ENCODE results near the gene LGMN. TPM values are rescaled to one million over a fixed set of nuclear protein-coding genes. Genes with fewer than 3 reads are reported as not detected.
A peak's percentile ranks its signal among the peaks of the same experiment; 100 is the strongest.
"Not testable (repeated sequence)": the region's sequence is repeated elsewhere in the genome, so short reads cannot be mapped to it uniquely, and the experiment has no call there.

The LGMN gene
- total and polyA plus RNA-seq, 2 donors (not counting 1 experiment from before 2014, with no cell fraction given), result 22.6 to 61.0 TPM

DNA sequence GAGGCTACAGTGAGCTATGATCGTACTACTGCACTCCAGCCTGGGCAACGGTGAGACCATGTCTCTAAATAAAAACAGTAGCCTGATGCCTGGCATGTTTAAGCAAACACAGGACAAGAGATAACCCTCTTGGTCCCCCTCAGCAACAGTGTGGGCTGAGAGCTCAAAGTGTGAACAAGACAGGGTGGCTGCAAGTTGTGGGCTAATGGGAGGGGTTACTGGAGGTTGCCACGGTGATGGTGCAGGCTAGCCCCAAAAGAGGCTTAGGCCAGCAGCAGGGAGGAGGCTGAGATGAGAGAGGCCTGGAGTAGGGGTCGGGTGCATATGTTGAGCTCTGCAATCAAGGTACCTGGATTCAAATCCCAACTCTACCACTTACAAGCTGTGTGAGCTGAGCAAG lies 3.4 kb upstream of the LGMN start:
- TF ChIP-seq, protein P1, sequence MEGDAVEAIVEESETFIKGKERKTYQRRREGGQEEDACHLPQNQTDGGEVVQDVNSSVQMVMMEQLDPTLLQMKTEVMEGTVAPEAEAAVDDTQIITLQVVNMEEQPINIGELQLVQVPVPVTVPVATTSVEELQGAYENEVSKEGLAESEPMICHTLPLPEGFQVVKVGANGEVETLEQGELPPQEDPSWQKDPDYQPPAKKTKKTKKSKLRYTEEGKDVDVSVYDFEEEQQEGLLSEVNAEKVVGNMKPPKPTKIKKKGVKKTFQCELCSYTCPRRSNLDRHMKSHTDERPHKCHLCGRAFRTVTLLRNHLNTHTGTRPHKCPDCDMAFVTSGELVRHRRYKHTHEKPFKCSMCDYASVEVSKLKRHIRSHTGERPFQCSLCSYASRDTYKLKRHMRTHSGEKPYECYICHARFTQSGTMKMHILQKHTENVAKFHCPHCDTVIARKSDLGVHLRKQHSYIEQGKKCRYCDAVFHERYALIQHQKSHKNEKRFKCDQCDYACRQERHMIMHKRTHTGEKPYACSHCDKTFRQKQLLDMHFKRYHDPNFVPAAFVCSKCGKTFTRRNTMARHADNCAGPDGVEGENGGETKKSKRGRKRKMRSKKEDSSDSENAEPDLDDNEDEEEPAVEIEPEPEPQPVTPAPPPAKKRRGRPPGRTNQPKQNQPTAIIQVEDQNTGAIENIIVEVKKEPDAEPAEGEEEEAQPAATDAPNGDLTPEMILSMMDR (conservative IDR thresholded peaks at IDR 0.05 in 1 of 2, IDR thresholded peaks at IDR 0.05 in 1 of 2; ENCODE audit: low read depth in 1 of 2, low read length in 2 of 2), result no peak
- TF ChIP-seq EZH2 (IDR thresholded peaks at IDR 0.05; ENCODE audit: low read length, missing control alignments), result no peak

DNA sequence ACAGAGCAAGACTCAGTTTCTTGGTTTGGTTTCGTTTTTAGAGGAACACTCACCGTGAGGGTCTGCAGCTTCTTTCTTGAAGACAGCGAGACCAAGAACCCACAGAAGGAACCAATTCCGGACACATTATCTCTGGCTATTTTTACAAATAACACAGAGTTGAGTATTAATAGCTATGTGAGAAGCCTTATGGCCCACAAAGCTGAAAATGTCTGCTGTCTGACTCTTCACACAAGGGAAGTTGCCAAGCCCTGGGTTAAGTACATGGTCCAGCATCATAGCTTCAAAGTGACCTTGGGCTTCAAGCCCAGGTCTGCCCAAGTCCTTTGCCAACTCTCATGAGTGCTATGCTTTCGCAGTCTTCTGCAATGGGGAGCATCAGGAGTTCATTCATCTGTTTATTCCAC lies 2.6 kb upstream of the LGMN start:
- Histone ChIP-seq H3K4me3 (replicated peaks in 1 of 4; ENCODE audit: control extremely low read depth in 1 of 4, insufficient read depth in 1 of 4, low read depth in 3 of 4, low read length in 4 of 4) (no peak overlapping the region), H3K4me1 (ENCODE audit: control insufficient read depth, extremely low read depth, insufficient read depth, low read length) (no peaks in the 10 kb centered on the region), H3K27me3 (ENCODE audit: control insufficient read depth, insufficient read depth, low read length) (peaks cover 5% of the 10 kb centered on the region), H3K36me3 (ENCODE audit: control insufficient read depth, insufficient read depth, low read length) (no peaks in the 10 kb centered on the region), H4K20me1 (ENCODE audit: control insufficient read depth, extremely low read depth, insufficient read depth, low read length) (no peaks in the 10 kb centered on the region), H3K27ac (ENCODE audit: insufficient read depth, low read length) (no peak overlapping the region), H3K9ac (ENCODE audit: insufficient read depth, low read length) (no peak overlapping the region), H3K9me3 (ENCODE audit: control insufficient read depth, insufficient read depth, low read depth, low read length) (no peaks in the 10 kb centered on the region), H2AFZ (ENCODE audit: low read length) (no peak overlapping the region), H3K4me2 (ENCODE audit: extremely low read depth, insufficient read depth, low read length) (no peak overlapping the region), H3K79me2 (ENCODE audit: control insufficient read depth, insufficient read depth, low read length) (no peaks in the 10 kb centered on the region)
- peak in 1 of 2 donors; percentile 14 for DNase-seq (ENCODE audit: low read depth in 2 of 2)
- TF ChIP-seq, protein P1 (conservative IDR thresholded peaks at IDR 0.05 in 1 of 2, IDR thresholded peaks at IDR 0.05 in 1 of 2; ENCODE audit: low read depth in 1 of 2, low read length in 2 of 2), result no peak

More for the DNA sequence above, 3.4 kb upstream of the LGMN start:
- Histone ChIP-seq H3K4me1 (ENCODE audit: control insufficient read depth, extremely low read depth, insufficient read depth, low read length) (no peaks in the 10 kb centered on the region), H3K4me2 (ENCODE audit: extremely low read depth, insufficient read depth, low read length) (no peak overlapping the region), H3K79me2 (ENCODE audit: control insufficient read depth, insufficient read depth, low read length) (no peaks in the 10 kb centered on the region), H3K4me3 (replicated peaks in 1 of 4; ENCODE audit: control extremely low read depth in 1 of 4, insufficient read depth in 1 of 4, low read depth in 3 of 4, low read length in 4 of 4) (no peak overlapping the region), H4K20me1 (ENCODE audit: control insufficient read depth, extremely low read depth, insufficient read depth, low read length) (no peaks in the 10 kb centered on the region), H3K36me3 (ENCODE audit: control insufficient read depth, insufficient read depth, low read length) (no peaks in the 10 kb centered on the region), H3K9ac (ENCODE audit: insufficient read depth, low read length) (no peak overlapping the region), H3K9me3 (ENCODE audit: control insufficient read depth, insufficient read depth, low read depth, low read length) (no peaks in the 10 kb centered on the region), H3K27ac (ENCODE audit: insufficient read depth, low read length) (no peak overlapping the region), H3K27me3 (ENCODE audit: control insufficient read depth, insufficient read depth, low read length) (peaks cover 5% of the 10 kb centered on the region), H2AFZ (ENCODE audit: low read length) (no peak overlapping the region)
- DNase-seq (ENCODE audit: low read depth in 2 of 2), result no peak

DNA sequence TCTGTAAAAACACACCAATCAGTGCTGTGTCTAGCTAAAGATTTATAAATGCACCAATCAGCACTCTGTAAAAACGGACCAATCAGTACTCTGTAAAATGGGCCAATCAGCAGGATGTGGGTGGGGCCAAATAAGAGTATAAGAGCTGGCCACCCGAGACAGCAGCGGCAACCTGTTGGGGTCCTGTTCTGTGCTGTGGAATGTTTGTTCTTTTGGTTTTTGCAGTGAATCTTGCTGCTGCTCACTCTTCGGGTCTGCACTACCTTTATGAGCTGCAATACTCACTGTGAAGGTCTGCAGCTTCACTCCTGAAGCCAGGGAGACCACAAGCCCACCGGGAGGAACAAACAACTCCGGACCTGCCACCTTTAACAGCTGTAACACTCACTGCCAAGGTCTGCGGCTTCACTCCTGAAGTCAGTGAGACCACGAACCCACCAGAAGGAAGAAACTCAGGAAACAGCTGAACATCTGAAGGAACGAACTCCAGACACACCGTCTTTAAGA lies 1.8 kb upstream of the LGMN start:
- not testable (repeated sequence) for H4K20me1 ChIP-seq (ENCODE audit: control insufficient read depth, extremely low read depth, insufficient read depth, low read length); H3K4me1 ChIP-seq (ENCODE audit: control insufficient read depth, extremely low read depth, insufficient read depth, low read length); H3K9me3 ChIP-seq (ENCODE audit: control insufficient read depth, insufficient read depth, low read depth, low read length); DNase-seq (ENCODE audit: low read depth in 2 of 2); H2AFZ ChIP-seq (ENCODE audit: low read length); H3K36me3 ChIP-seq (ENCODE audit: control insufficient read depth, insufficient read depth, low read length); H3K4me3 ChIP-seq (replicated peaks in 1 of 4; ENCODE audit: control extremely low read depth in 1 of 4, insufficient read depth in 1 of 4, low read depth in 3 of 4, low read length in 4 of 4); H3K27me3 ChIP-seq (ENCODE audit: control insufficient read depth, insufficient read depth, low read length); H3K27ac ChIP-seq (ENCODE audit: insufficient read depth, low read length); H3K9ac ChIP-seq (ENCODE audit: insufficient read depth, low read length); H3K4me2 ChIP-seq (ENCODE audit: extremely low read depth, insufficient read depth, low read length); H3K79me2 ChIP-seq (ENCODE audit: control insufficient read depth, insufficient read depth, low read length)
